K562 (cell line): ENCODE measurements around the gene TYW1B. TPM values are rescaled to one million over a fixed set of nuclear protein-coding genes. Genes with fewer than 3 reads are reported as not detected.

ENCODE experiments used
- ATAC-seq: fragments of 200-7000 bp; cut with Tn5 transposase; 3 replicates; pipeline ENCODE4 v1.9.1; 2020; ENCODE audit warnings: moderate library complexity
- BruUV-seq: library from RNA; stranded (reverse); fragments of 400-500 nt; replicated peaks from 2 replicates; lab custom pipeline; 2021; lab: Mats Ljungman, UMichigan
- CTCF ChIA-PET: fragments of 300-600 bp; formaldehyde crosslinking; extraction: SDS; loops from one replicate; lab custom pipeline; 2021; ENCODE audit warnings: low intra/inter-chr PET ratio; lab: Yijun Ruan, JAX
- POLR2A ChIA-PET: fragments of 300-600, 350-650 bp; sonication (Branson Sonifier 250); formaldehyde crosslinking; extraction: SDS; loops from one replicate; lab custom pipeline; 2021; ENCODE audit warnings: antibody characterized with exemption, inconsistent platforms; lab: Yijun Ruan, JAX
- DNase-seq, 4 experiments: peaks; one replicate each; pipeline versions ENCODE4 v3.0.0 to v3.0.0-alpha.2; 2011 to 2018; ENCODE audit warnings: low spot score in 3 of 4, mixed read lengths in 3 of 4; ENCODE audit errors: extremely low read depth in 1 of 4
- FAIRE-seq: peaks from 2 replicates; lab custom pipeline; 2011; peaks lifted over from hg19 to GRCh38; lab: Jason Lieb, UNC
- H2AFZ ChIP-seq: 2 replicates; pipeline ENCODE4 v1.6.0; 2011; ENCODE audit warnings: low read depth, low read length, control low read depth, inconsistent platforms
- H3K27ac ChIP-seq: fragments of 200-600 bp; 3 replicates; pipeline ENCODE4 v1.8.0; 2011; ENCODE audit warnings: low read depth, mild to moderate bottlenecking, control low read depth, inconsistent platforms, low read length, moderate library complexity, mixed read lengths; ENCODE audit errors: extremely low read depth
- H3K27me3 ChIP-seq, 2 experiments: fragments of 300-600 bp in 1 of 2; 2 replicates in 1 of 2; 3 replicates in 1 of 2; pipeline versions ENCODE4 v1.6.0 to v1.8.0; 2011; ENCODE audit warnings: inconsistent platforms in 2 of 2, low read length in 2 of 2, mild to moderate bottlenecking in 1 of 2, mixed read lengths in 1 of 2, moderate library complexity in 1 of 2; ENCODE audit not compliant: control insufficient read depth in 2 of 2, insufficient read depth in 2 of 2
- H3K36me3 ChIP-seq: fragments of 300-600 bp; 3 replicates; pipeline ENCODE4 v1.8.0; 2011; ENCODE audit warnings: mild to moderate bottlenecking, low read length, inconsistent platforms; ENCODE audit not compliant: control insufficient read depth, insufficient read depth
- H3K4me1 ChIP-seq, 2 experiments: fragments of 200-600 bp in 1 of 2; replicated peaks in 1 of 2; 2 replicates in 1 of 2; 3 replicates in 1 of 2; pipeline versions ENCODE4 v1.5.1 to v1.8.0; 2011; ENCODE audit warnings: inconsistent platforms in 2 of 2, low read length in 2 of 2, mild to moderate bottlenecking in 1 of 2, mixed read lengths in 1 of 2, moderate library complexity in 1 of 2; ENCODE audit not compliant: control insufficient read depth in 2 of 2, insufficient read depth in 2 of 2
- H3K4me2 ChIP-seq: 2 replicates; pipeline ENCODE4 v1.6.1; 2011; ENCODE audit warnings: low read length, control low read depth, inconsistent platforms, mixed read lengths; ENCODE audit not compliant: insufficient read depth
- H3K4me3 ChIP-seq: fragments of 200-600 bp; sonication (generic), shearing (Covaris generic); 2 replicates; pipeline ENCODE4 v1.5.1; 2016; ENCODE audit warnings: control low read depth, inconsistent platforms
- H3K79me2 ChIP-seq: fragments of 200-600 bp; 3 replicates; pipeline ENCODE4 v1.8.0; 2011; ENCODE audit warnings: low read length, inconsistent platforms; ENCODE audit not compliant: control insufficient read depth, insufficient read depth
- H3K9ac ChIP-seq, 2 experiments: 2 replicates each; pipeline versions ENCODE4 v1.6.0 to v1.6.1; 2011; ENCODE audit warnings: low read depth in 2 of 2, low read length in 2 of 2, control low read depth in 1 of 2, inconsistent platforms in 1 of 2, mild to moderate bottlenecking in 1 of 2, mixed read lengths in 1 of 2; ENCODE audit not compliant: insufficient read depth in 1 of 2
- H3K9me1 ChIP-seq: one replicate; pipeline ENCODE4 v1.6.0; 2011; ENCODE audit warnings: inconsistent platforms, mild to moderate bottlenecking, low read length, moderate library complexity; ENCODE audit not compliant: control insufficient read depth, insufficient read depth
- H3K9me3 ChIP-seq: replicated peaks from 2 replicates; pipeline ENCODE4 v1.5.1; 2011; ENCODE audit warnings: low read depth, low read length, inconsistent platforms; ENCODE audit not compliant: control insufficient read depth, insufficient read depth
- H4K20me1 ChIP-seq: replicated peaks from 2 replicates; pipeline ENCODE4 v1.6.1; 2011; ENCODE audit warnings: low read length, inconsistent platforms, mixed read lengths; ENCODE audit not compliant: control insufficient read depth, insufficient read depth
- CGGBP1 ChIP-seq: fragments of 250-450 bp; sonication (Bioruptor Pico); IDR thresholded peaks from 2 replicates; pipeline ENCODE4 v1.9.0; 2021; ENCODE audit warnings: mild to moderate bottlenecking
- DIDO1 ChIP-seq: fragments of 450-650 bp; IDR thresholded peaks from 2 replicates; pipeline ENCODE4 v1.6.1; 2016; ENCODE audit warnings: low read depth, missing biosample characterization, missing genetic modification characterization
- HDAC1 ChIP-seq, 2 experiments: fragments of 450-650 bp; IDR thresholded peaks; 2 replicates each; pipeline ENCODE4 v1.6.1; 2016 to 2017; ENCODE audit warnings: inconsistent platforms in 1 of 2, mild to moderate bottlenecking in 1 of 2, moderate library complexity in 1 of 2
- HDGF ChIP-seq: fragments of 450-650 bp; IDR thresholded peaks from 2 replicates; pipeline ENCODE4 v1.6.1; 2016
- HSF4 ChIP-seq: fragments of 250-450 bp; sonication (Bioruptor Pico); IDR thresholded peaks from 2 replicates; pipeline ENCODE4 v2.1.2; 2022; ENCODE audit warnings: mild to moderate bottlenecking, moderate library complexity, borderline replicate concordance
- NFIX ChIP-seq: fragments of 250-450 bp; sonication (Bioruptor Pico); IDR thresholded peaks from 2 replicates; pipeline ENCODE4 v1.4.0; 2020; ENCODE audit warnings: low read depth, mild to moderate bottlenecking, moderate library complexity
- NR3C1 ChIP-seq: sonication (generic); formaldehyde crosslinking; IDR thresholded peaks from 2 replicates; pipeline ENCODE4 v1.8.1; 2022; ENCODE audit warnings: missing genetic modification reagents
- RBFOX2 ChIP-seq: fragments of 200-400 bp; formaldehyde crosslinking; IDR thresholded peaks from 2 replicates; pipeline ENCODE4 v1.6.1; 2017; ENCODE audit warnings: low read depth, mild to moderate bottlenecking, low read length, moderate library complexity
- RBM25 ChIP-seq: fragments of 200-400 bp; formaldehyde crosslinking; IDR thresholded peaks from 2 replicates; pipeline ENCODE4 v1.6.1; 2018; ENCODE audit warnings: low read length, low read depth, moderate library complexity; ENCODE audit not compliant: severe bottlenecking
- SMAD2 ChIP-seq: fragments of 150-350 bp; IDR thresholded peaks from 2 replicates; pipeline ENCODE4 v1.6.1; 2014; ENCODE audit warnings: low read depth, mild to moderate bottlenecking, low read length
- SMARCE1 ChIP-seq: fragments of 450-650 bp; IDR thresholded peaks from 2 replicates; pipeline ENCODE4 v1.7.1; 2016; ENCODE audit warnings: mild to moderate bottlenecking
- ZNF121 ChIP-seq: sonication (generic); formaldehyde crosslinking; conservative IDR thresholded peaks from 2 replicates; pipeline ENCODE4 v1.8.0; 2022; ENCODE audit warnings: missing genetic modification reagents
- ZNF3 ChIP-seq: fragments of 250-450 bp; sonication (Bioruptor Pico); IDR thresholded peaks from 2 replicates; pipeline ENCODE4 v1.5.0; 2021; ENCODE audit warnings: mild to moderate bottlenecking, moderate library complexity
- ZNF398 ChIP-seq: fragments of 250-450 bp; sonication (Bioruptor Pico); IDR thresholded peaks from 2 replicates; pipeline ENCODE4 v1.8.0; 2021; ENCODE audit warnings: moderate library complexity, mild to moderate bottlenecking, inconsistent platforms
- ZNF592 ChIP-seq: fragments of 450-650 bp; IDR thresholded peaks from 2 replicates; pipeline ENCODE4 v1.6.1; 2017; ENCODE audit warnings: antibody characterized with exemption, mild to moderate bottlenecking
- WGBS: fragments of 100-300 bp; shearing (Covaris generic); methylation state at CpG from one replicate; pipeline ENCODE4 v1.1.6; 2016; ENCODE audit warnings: low coverage, mixed read lengths; ENCODE audit not compliant: insufficient coverage; ENCODE audit errors: missing lambda C conversion rate; 5-methylcytosine and 5-hydroxymethylcytosine counted together
- in situ Hi-C: fragments of 300-500 bp; cut with MboI; formaldehyde crosslinking; loops from 4 replicates; pipeline ENCODE4 v1.15.0; 2018; ENCODE audit warnings: inconsistent platforms, mixed read lengths
- intact Hi-C: fragments of 100-400 bp; cut with micrococcal nuclease; formaldehyde crosslinking; loops from 2 replicates; pipeline ENCODE4 v1.14.2; 2022
- polyA plus RNA-seq, 8 experiments: library from polyadenylated mRNA; depleted of rRNA in 4 of 8; stranded (reverse) in 5 of 8; unstranded in 3 of 8; fragments of >200 nt; fragmentation: Nextera tagmentation in 2 of 8; fragmentation: Illumina TruSeq in 1 of 8; extraction: Ambion mirVana in 2 of 8; extraction: Trizol in 1 of 8; gene quantifications; 2 replicates each; pipeline versions ENCODE4 v1.2.1 to v1.2.3, GENCODE V29; 2011 to 2014; ENCODE audit warnings: inconsistent platforms in 1 of 8, missing spikeins in 1 of 8
- total RNA-seq, 7 experiments: library from RNA; depleted of rRNA in 6 of 7; stranded (reverse); fragments of >200 nt in 6 of 7; fragmentation: Illumina TruSeq in 2 of 7; extraction: Trizol in 2 of 7; gene quantifications; 2 replicates each; pipeline versions ENCODE4 v1.2.1 to v1.2.3, GENCODE V29; 2011 to 2021; ENCODE audit warnings: low replicate concordance in 1 of 7
- TF ChIP-seq, protein P1 (sequence below): fragments of 450-650 bp; IDR thresholded peaks from 2 replicates; pipeline ENCODE4 v1.6.1; 2017; ENCODE audit warnings: mild to moderate bottlenecking, moderate library complexity

The TYW1B gene
- total and polyA plus RNA-seq, 9 of the 15 experiments (the other 6 are each of a cell fraction or from before 2014, with no cell fraction given): 5.8 to 14.7 (median 9.8) TPM

- Histone ChIP-seq H3K9ac (no peak overlapping the region), H3K27me3 (no peaks in the 10 kb centered on the region), H3K27ac (no peak overlapping the region), H3K79me2 (no peaks in the 10 kb centered on the region), H4K20me1 (no peaks in the 10 kb centered on the region), H3K4me3 (no peak overlapping the region), H3K36me3 (0 out of 3 replicates have a peak, but pooled peaks cover 4% of the 10 kb centered on the region), H3K4me1 (peaks cover 0 to 6% of the 10 kb centered on the region in 2 experiments; a peak in 3 of 5 replicates), H2AFZ (no peak overlapping the region), H3K9me3 (no peaks in the 10 kb centered on the region), H3K4me2 (no peak overlapping the region), H3K9me1 (no peaks in the 10 kb centered on the region)
- ATAC-seq (no peak; the same call in 2 of the 3 replicates), FAIRE-seq (no peak), DNase-seq (peak in 2 of 4 experiments; percentile 13 to 21)
- POLR2A ChIA-PET: no interaction called here
- intact Hi-C loops (no loop called here), in situ Hi-C loops (no loop called here)
- CTCF ChIA-PET: no interaction called here
- WGBS: 83% methylated on average over 8 of the region's 8 CpGs
- no TSS peak for BruUV-seq
- TF ChIP-seq CGGBP1: no peak
- TF ChIP-seq NFIX (CRISPR knock-in tag): no peak
- no peak for TF ChIP-seq ZNF3 (CRISPR knock-in tag)
- no peak for TF ChIP-seq ZNF398
- no peak for TF ChIP-seq NR3C1 (CRISPR knock-in tag)
- TF ChIP-seq RBFOX2: no peak
- TF ChIP-seq, protein P1, sequence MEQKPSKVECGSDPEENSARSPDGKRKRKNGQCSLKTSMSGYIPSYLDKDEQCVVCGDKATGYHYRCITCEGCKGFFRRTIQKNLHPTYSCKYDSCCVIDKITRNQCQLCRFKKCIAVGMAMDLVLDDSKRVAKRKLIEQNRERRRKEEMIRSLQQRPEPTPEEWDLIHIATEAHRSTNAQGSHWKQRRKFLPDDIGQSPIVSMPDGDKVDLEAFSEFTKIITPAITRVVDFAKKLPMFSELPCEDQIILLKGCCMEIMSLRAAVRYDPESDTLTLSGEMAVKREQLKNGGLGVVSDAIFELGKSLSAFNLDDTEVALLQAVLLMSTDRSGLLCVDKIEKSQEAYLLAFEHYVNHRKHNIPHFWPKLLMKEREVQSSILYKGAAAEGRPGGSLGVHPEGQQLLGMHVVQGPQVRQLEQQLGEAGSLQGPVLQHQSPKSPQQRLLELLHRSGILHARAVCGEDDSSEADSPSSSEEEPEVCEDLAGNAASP: no peak
- no peak for TF ChIP-seq DIDO1
- TF ChIP-seq ZNF592: no peak
- no peak for TF ChIP-seq HSF4
- no peak for TF ChIP-seq ZNF121 (CRISPR knock-in tag)
- TF ChIP-seq SMARCE1: no peak
- no peak for TF ChIP-seq SMAD2
- no peak for TF ChIP-seq RBM25
- TF ChIP-seq HDGF: no peak
- TF ChIP-seq HDAC1 (IDR thresholded peaks at IDR 0.05): no peak
Observed at GRCh38 chr7:72781161-72781560, 46.8 kb downstream of the TYW1B start.
